GM23338 (cell line): ENCODE data around the gene FARP1. TPM values are rescaled to one million over a fixed set of nuclear protein-coding genes. Genes with fewer than 3 reads are reported as not detected.

Source experiments
- ATAC-seq: fragments of 200-7000 bp; cut with Tn5 transposase; 3 replicates; pipeline ENCODE4 v1.9.1; 2020
- DNase-seq: peaks from one replicate; pipeline ENCODE4 v3.0.0-alpha.2; 2015; ENCODE audit warnings: low spot score
- H2AFZ ChIP-seq: fragments of 200-600 bp; sonication (generic); 2 replicates; pipeline ENCODE4 v1.8.0; 2016; ENCODE audit warnings: antibody characterized with exemption, mild to moderate bottlenecking, moderate library complexity
- H3F3A ChIP-seq: fragments of 200-600 bp; sonication (generic); replicated peaks from 2 replicates; pipeline ENCODE4 v1.8.0; 2017; ENCODE audit warnings: antibody characterized with exemption, mixed run types, low read depth
- H3K27ac ChIP-seq: fragments of 200-600 bp; sonication (generic); 2 replicates; pipeline ENCODE4 v1.6.1; 2016; ENCODE audit warnings: low read depth
- H3K27me3 ChIP-seq: fragments of 200-600 bp; sonication (generic); 2 replicates; pipeline ENCODE4 v1.8.0; 2016; ENCODE audit warnings: mild to moderate bottlenecking, mixed run types, moderate library complexity; ENCODE audit not compliant: insufficient read depth
- H3K36me3 ChIP-seq: fragments of 200-600 bp; sonication (generic); 2 replicates; pipeline ENCODE4 v1.8.0; 2016; ENCODE audit warnings: mild to moderate bottlenecking; ENCODE audit not compliant: insufficient read depth
- H3K4me1 ChIP-seq: fragments of 200-600 bp; sonication (generic); 2 replicates; pipeline ENCODE4 v1.8.0; 2016; ENCODE audit warnings: mild to moderate bottlenecking, moderate library complexity; ENCODE audit not compliant: insufficient read depth
- H3K4me2 ChIP-seq: fragments of 200-600 bp; sonication (generic); 2 replicates; pipeline ENCODE4 v1.7.1; 2017; ENCODE audit warnings: mixed run types
- H3K4me3 ChIP-seq: fragments of 200-600 bp; sonication (generic); 2 replicates; pipeline ENCODE4 v1.6.1; 2016; ENCODE audit warnings: mixed run types
- H3K79me2 ChIP-seq: fragments of 200-600 bp; sonication (generic); replicated peaks from 2 replicates; pipeline ENCODE4 v1.8.0; 2017; ENCODE audit warnings: mild to moderate bottlenecking; ENCODE audit not compliant: insufficient read depth
- H3K9me2 ChIP-seq: fragments of 200-600 bp; sonication (generic); 2 replicates; pipeline ENCODE4 v1.8.0; 2017; ENCODE audit not compliant: insufficient read depth
- H4K20me1 ChIP-seq: fragments of 200-600 bp; sonication (generic); replicated peaks from 2 replicates; pipeline ENCODE4 v1.8.0; 2017; ENCODE audit warnings: mild to moderate bottlenecking; ENCODE audit not compliant: insufficient read depth
- H3K27ac Mint-ChIP-seq: 2 replicates; pipeline ENCODE4 v1.8.0; 2020; ENCODE audit warnings: inconsistent platforms, mild to moderate bottlenecking, moderate library complexity, mixed read lengths
- H3K27me3 Mint-ChIP-seq: 3 replicates; pipeline ENCODE4 v1.8.0; 2022; ENCODE audit warnings: low read depth, mild to moderate bottlenecking, moderate library complexity, mixed read lengths, inconsistent platforms; ENCODE audit not compliant: insufficient read depth, poor library complexity
- H3K36me3 Mint-ChIP-seq: 3 replicates; pipeline ENCODE4 v1.8.0; 2021; ENCODE audit warnings: low read depth, mild to moderate bottlenecking, inconsistent platforms, moderate library complexity, mixed read lengths
- H3K4me1 Mint-ChIP-seq: 3 replicates; pipeline ENCODE4 v1.8.0; 2020; ENCODE audit warnings: mild to moderate bottlenecking, inconsistent platforms, mixed read lengths
- H3K4me3 Mint-ChIP-seq: 3 replicates; pipeline ENCODE4 v1.8.0; 2021; ENCODE audit warnings: moderate library complexity, mild to moderate bottlenecking, inconsistent platforms, mixed read lengths
- H3K9me3 Mint-ChIP-seq: 3 replicates; pipeline ENCODE4 v1.8.0; 2020; ENCODE audit warnings: moderate library complexity, mild to moderate bottlenecking, inconsistent platforms, mixed read lengths
- CTCF ChIP-seq, 2 experiments: fragments of 200-600 bp in 1 of 2; sonication (generic) in 1 of 2; conservative IDR thresholded peaks; 2 replicates each; pipeline versions ENCODE4 v1.5.1 to v1.6.1; 2016 to 2017; ENCODE audit warnings: antibody characterized with exemption in 2 of 2, low read depth in 2 of 2, mild to moderate bottlenecking in 2 of 2, moderate library complexity in 1 of 2
- JUNB ChIP-seq: IDR thresholded peaks from one replicate; pipeline ENCODE4 v1.6.1; 2016; ENCODE audit warnings: antibody characterized with exemption; ENCODE audit not compliant: unreplicated experiment
- STAT1 ChIP-seq: IDR thresholded peaks from one replicate; pipeline ENCODE4 v1.6.1; 2016; ENCODE audit warnings: antibody characterized with exemption; ENCODE audit not compliant: unreplicated experiment
- ZNF331 ChIP-seq: fragments of 250-450 bp; sonication (Bioruptor Pico); IDR thresholded peaks from 2 replicates; pipeline ENCODE4 v1.5.0; 2020; ENCODE audit warnings: low read depth, mild to moderate bottlenecking, moderate library complexity
- polyA plus RNA-seq: library from polyadenylated mRNA; unstranded; fragments of >200 nt; fragmentation: Nextera tagmentation; extraction: Ambion mirVana; gene quantifications from 2 replicates; pipeline ENCODE4 v1.2.1, GENCODE V29; 2016
- total RNA-seq: library from RNA; depleted of rRNA; stranded (reverse); fragments of >200 nt; shearing (Covaris generic); gene quantifications from 2 replicates; pipeline ENCODE4 v1.2.3, GENCODE V29; 2014
- TF ChIP-seq, protein P1 (sequence below): fragments of 250-450 bp; sonication (Bioruptor Pico); IDR thresholded peaks from 2 replicates; pipeline ENCODE4 v1.5.0; 2020; ENCODE audit warnings: mild to moderate bottlenecking, moderate library complexity

Gene FARP1
- total and polyA plus RNA-seq, 2 experiments from 2014 or later, result 53.6 to 82.5 TPM

GRCh38 chr13:98272549-98272948, 129.7 kb downstream of the FARP1 start:
- peaks cover 73% of the 10 kb centered on the region for H3K79me2 ChIP-seq
- H3K4me2 ChIP-seq, result no peak overlapping the region
- no peak overlapping the region for H3K4me3 ChIP-seq

More at GRCh38 chr13:98272549-98272948, 129.7 kb downstream of the FARP1 start:
- Mint-ChIP-seq H3K36me3 (no peaks in the 10 kb centered on the region), H3K27ac (peak overlapping the region; percentile 36; the same call in 1 of the 2 replicates), H3K27me3 (peaks cover 4% of the 10 kb centered on the region), H3K9me3 (no peaks in the 10 kb centered on the region), H3K4me1 (peaks cover 36% of the 10 kb centered on the region), H3K4me3 (no peak overlapping the region)
- DNase-seq, result no peak
- ATAC-seq, result no peak
- H3F3A ChIP-seq, result no peaks in the 10 kb centered on the region
- peaks cover 39% of the 10 kb centered on the region for H3K4me1 ChIP-seq
- no peaks in the 10 kb centered on the region for H4K20me1 ChIP-seq
- H3K9me2 ChIP-seq, result no peaks in the 10 kb centered on the region
- H3K27me3 ChIP-seq, result no peaks in the 10 kb centered on the region
- H2AFZ ChIP-seq, result no peak overlapping the region
- H3K27ac ChIP-seq, result no peak overlapping the region
- TF ChIP-seq ZNF331 (no peak), STAT1 (no peak), CTCF (conservative IDR thresholded peaks at IDR 0.05; ENCODE audit: low read depth in 2 of 2) (no peak), JUNB (no peak)
- TF ChIP-seq, protein P1, sequence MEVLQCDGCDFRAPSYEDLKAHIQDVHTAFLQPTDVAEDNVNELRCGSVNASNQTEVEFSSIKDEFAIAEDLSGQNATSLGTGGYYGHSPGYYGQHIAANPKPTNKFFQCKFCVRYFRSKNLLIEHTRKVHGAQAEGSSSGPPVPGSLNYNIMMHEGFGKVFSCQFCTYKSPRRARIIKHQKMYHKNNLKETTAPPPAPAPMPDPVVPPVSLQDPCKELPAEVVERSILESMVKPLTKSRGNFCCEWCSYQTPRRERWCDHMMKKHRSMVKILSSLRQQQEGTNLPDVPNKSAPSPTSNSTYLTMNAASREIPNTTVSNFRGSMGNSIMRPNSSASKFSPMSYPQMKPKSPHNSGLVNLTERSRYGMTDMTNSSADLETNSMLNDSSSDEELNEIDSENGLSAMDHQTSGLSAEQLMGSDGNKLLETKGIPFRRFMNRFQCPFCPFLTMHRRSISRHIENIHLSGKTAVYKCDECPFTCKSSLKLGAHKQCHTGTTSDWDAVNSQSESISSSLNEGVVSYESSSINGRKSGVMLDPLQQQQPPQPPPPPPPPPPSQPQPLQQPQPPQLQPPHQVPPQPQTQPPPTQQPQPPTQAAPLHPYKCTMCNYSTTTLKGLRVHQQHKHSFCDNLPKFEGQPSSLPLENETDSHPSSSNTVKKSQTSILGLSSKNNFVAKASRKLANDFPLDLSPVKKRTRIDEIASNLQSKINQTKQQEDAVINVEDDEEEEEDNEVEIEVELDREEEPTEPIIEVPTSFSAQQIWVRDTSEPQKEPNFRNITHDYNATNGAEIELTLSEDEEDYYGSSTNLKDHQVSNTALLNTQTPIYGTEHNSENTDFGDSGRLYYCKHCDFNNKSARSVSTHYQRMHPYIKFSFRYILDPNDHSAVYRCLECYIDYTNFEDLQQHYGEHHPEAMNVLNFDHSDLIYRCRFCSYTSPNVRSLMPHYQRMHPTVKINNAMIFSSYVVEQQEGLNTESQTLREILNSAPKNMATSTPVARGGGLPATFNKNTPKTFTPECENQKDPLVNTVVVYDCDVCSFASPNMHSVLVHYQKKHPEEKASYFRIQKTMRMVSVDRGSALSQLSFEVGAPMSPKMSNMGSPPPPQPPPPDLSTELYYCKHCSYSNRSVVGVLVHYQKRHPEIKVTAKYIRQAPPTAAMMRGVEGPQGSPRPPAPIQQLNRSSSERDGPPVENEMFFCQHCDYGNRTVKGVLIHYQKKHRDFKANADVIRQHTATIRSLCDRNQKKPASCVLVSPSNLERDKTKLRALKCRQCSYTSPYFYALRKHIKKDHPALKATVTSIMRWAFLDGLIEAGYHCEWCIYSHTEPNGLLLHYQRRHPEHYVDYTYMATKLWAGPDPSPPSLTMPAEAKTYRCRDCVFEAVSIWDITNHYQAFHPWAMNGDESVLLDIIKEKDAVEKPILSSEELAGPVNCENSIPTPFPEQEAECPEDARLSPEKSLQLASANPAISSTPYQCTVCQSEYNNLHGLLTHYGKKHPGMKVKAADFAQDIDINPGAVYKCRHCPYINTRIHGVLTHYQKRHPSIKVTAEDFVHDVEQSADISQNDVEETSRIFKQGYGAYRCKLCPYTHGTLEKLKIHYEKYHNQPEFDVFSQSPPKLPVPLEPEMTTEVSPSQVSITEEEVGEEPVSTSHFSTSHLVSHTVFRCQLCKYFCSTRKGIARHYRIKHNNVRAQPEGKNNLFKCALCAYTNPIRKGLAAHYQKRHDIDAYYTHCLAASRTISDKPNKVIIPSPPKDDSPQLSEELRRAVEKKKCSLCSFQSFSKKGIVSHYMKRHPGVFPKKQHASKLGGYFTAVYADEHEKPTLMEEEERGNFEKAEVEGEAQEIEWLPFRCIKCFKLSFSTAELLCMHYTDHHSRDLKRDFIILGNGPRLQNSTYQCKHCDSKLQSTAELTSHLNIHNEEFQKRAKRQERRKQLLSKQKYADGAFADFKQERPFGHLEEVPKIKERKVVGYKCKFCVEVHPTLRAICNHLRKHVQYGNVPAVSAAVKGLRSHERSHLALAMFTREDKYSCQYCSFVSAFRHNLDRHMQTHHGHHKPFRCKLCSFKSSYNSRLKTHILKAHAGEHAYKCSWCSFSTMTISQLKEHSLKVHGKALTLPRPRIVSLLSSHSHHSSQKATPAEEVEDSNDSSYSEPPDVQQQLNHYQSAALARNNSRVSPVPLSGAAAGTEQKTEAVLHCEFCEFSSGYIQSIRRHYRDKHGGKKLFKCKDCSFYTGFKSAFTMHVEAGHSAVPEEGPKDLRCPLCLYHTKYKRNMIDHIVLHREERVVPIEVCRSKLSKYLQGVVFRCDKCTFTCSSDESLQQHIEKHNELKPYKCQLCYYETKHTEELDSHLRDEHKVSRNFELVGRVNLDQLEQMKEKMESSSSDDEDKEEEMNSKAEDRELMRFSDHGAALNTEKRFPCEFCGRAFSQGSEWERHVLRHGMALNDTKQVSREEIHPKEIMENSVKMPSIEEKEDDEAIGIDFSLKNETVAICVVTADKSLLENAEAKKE (CRISPR knock-in tag), result no peak
- no peaks in the 10 kb centered on the region for H3K36me3 ChIP-seq
